K562 (cell line): ENCODE data around the gene BMI1. TPM values are rescaled to one million over a fixed set of nuclear protein-coding genes. Genes with fewer than 3 reads are reported as not detected.

Source experiments
- CBX1 ChIP-seq: sonication (generic); IDR thresholded peaks from 2 replicates; pipeline ENCODE4 v1.6.1; 2016; ENCODE audit warnings: antibody characterized with exemption, low read depth, mild to moderate bottlenecking
- DDX20 ChIP-seq: fragments of 450-650 bp; IDR thresholded peaks from 2 replicates; pipeline ENCODE4 v1.6.1; 2016; ENCODE audit warnings: missing genetic modification characterization, low read depth, mild to moderate bottlenecking, missing compliant biosample characterization, moderate library complexity
- ELF4 ChIP-seq: fragments of 450-650 bp; formaldehyde crosslinking; IDR thresholded peaks from 2 replicates; pipeline ENCODE4 v1.4.0; 2022; ENCODE audit warnings: missing genetic modification characterization
- ESRRB ChIP-seq: fragments of 250-450 bp; sonication (Bioruptor Pico); IDR thresholded peaks from 2 replicates; pipeline ENCODE4 v1.5.0; 2020; ENCODE audit warnings: mild to moderate bottlenecking, moderate library complexity, borderline replicate concordance
- FOXA3 ChIP-seq, 2 experiments: fragments of 450-650 bp in 1 of 2; sonication (generic) in 1 of 2; formaldehyde crosslinking; IDR thresholded peaks in 1 of 2; conservative IDR thresholded peaks in 1 of 2; 2 replicates each; pipeline versions ENCODE4 v1.4.0 to v1.8.0; 2020 to 2022; ENCODE audit warnings: mild to moderate bottlenecking in 2 of 2, missing genetic modification reagents in 1 of 2
- FOXP1 ChIP-seq: sonication (generic); formaldehyde crosslinking; IDR thresholded peaks from 2 replicates; pipeline ENCODE4 v1.8.0; 2022; ENCODE audit warnings: mild to moderate bottlenecking, missing genetic modification reagents
- MAFG ChIP-seq: fragments of 450-650 bp; conservative IDR thresholded peaks from 2 replicates; pipeline ENCODE4 v1.6.1; 2016; ENCODE audit warnings: missing genetic modification characterization, missing compliant biosample characterization
- PHTF2 ChIP-seq: fragments of 250-450 bp; sonication (Bioruptor Pico); IDR thresholded peaks from 2 replicates; pipeline ENCODE4 v1.5.0; 2021; ENCODE audit warnings: mild to moderate bottlenecking
- POLR2A ChIP-seq: fragments of 450-650 bp; conservative IDR thresholded peaks from 2 replicates; pipeline ENCODE4 v1.6.1; 2016
- POLR2H ChIP-seq: IDR thresholded peaks from 2 replicates; pipeline ENCODE4 v1.6.1; 2016; ENCODE audit warnings: missing genetic modification characterization, low read depth, mild to moderate bottlenecking, control low read depth, missing compliant biosample characterization, moderate library complexity
- RHOXF2B ChIP-seq: fragments of 250-450 bp; sonication (Bioruptor Pico); conservative IDR thresholded peaks from 2 replicates; pipeline ENCODE4 v1.5.1; 2021
- STAG1 ChIP-seq: sonication (generic); formaldehyde crosslinking; IDR thresholded peaks from 2 replicates; pipeline ENCODE4 v1.5.0; 2020; ENCODE audit warnings: missing genetic modification reagents, borderline replicate concordance
- ZFPM2 ChIP-seq: fragments of 250-450 bp; sonication (Bioruptor Pico); IDR thresholded peaks from 2 replicates; pipeline ENCODE4 v1.5.1; 2022; ENCODE audit warnings: mild to moderate bottlenecking
- polyA plus RNA-seq, 8 experiments: library from polyadenylated mRNA; depleted of rRNA in 4 of 8; stranded (reverse) in 5 of 8; unstranded in 3 of 8; fragments of >200 nt; fragmentation: Nextera tagmentation in 2 of 8; fragmentation: Illumina TruSeq in 1 of 8; extraction: Ambion mirVana in 2 of 8; extraction: Trizol in 1 of 8; gene quantifications; 2 replicates each; pipeline versions ENCODE4 v1.2.1 to v1.2.3, GENCODE V29; 2011 to 2014; ENCODE audit warnings: inconsistent platforms in 1 of 8, missing spikeins in 1 of 8
- total RNA-seq, 7 experiments: library from RNA; depleted of rRNA in 6 of 7; stranded (reverse); fragments of >200 nt in 6 of 7; fragmentation: Illumina TruSeq in 2 of 7; extraction: Trizol in 2 of 7; gene quantifications; 2 replicates each; pipeline versions ENCODE4 v1.2.1 to v1.2.3, GENCODE V29; 2011 to 2021; ENCODE audit warnings: low replicate concordance in 1 of 7
- TF ChIP-seq, protein P1 (sequence below): sonication (generic); formaldehyde crosslinking; IDR thresholded peaks from 2 replicates; pipeline ENCODE4 v1.8.0; 2022; ENCODE audit warnings: mild to moderate bottlenecking, missing genetic modification reagents
- TF ChIP-seq, protein P2 (sequence below): IDR thresholded peaks from 2 replicates; pipeline ENCODE4 v1.6.1; 2011; ENCODE audit warnings: borderline replicate concordance, low read depth, mild to moderate bottlenecking, moderate library complexity, low read length; ENCODE audit not compliant: insufficient read depth, poor library complexity, severe bottlenecking
- TF ChIP-seq, protein P3 (sequence below): fragments of 450-650 bp; formaldehyde crosslinking; IDR thresholded peaks from 2 replicates; pipeline ENCODE4 v1.4.0; 2020; ENCODE audit warnings: mild to moderate bottlenecking, moderate library complexity
- TF ChIP-seq, protein P4 (sequence below): fragments of 450-650 bp; IDR thresholded peaks from 2 replicates; pipeline ENCODE4 v1.6.1; 2018; ENCODE audit not compliant: partially characterized antibody
- TF ChIP-seq, protein P5 (sequence below): fragments of 250-450 bp; sonication (Bioruptor Pico); IDR thresholded peaks from 2 replicates; pipeline ENCODE4 v1.4.0; 2020; ENCODE audit warnings: mild to moderate bottlenecking

The BMI1 gene
- total and polyA plus RNA-seq, 9 of the 15 experiments (the other 6 are each of a cell fraction or from before 2014, with no cell fraction given), result 21.4 to 103 (median 70.8) TPM

DNA sequence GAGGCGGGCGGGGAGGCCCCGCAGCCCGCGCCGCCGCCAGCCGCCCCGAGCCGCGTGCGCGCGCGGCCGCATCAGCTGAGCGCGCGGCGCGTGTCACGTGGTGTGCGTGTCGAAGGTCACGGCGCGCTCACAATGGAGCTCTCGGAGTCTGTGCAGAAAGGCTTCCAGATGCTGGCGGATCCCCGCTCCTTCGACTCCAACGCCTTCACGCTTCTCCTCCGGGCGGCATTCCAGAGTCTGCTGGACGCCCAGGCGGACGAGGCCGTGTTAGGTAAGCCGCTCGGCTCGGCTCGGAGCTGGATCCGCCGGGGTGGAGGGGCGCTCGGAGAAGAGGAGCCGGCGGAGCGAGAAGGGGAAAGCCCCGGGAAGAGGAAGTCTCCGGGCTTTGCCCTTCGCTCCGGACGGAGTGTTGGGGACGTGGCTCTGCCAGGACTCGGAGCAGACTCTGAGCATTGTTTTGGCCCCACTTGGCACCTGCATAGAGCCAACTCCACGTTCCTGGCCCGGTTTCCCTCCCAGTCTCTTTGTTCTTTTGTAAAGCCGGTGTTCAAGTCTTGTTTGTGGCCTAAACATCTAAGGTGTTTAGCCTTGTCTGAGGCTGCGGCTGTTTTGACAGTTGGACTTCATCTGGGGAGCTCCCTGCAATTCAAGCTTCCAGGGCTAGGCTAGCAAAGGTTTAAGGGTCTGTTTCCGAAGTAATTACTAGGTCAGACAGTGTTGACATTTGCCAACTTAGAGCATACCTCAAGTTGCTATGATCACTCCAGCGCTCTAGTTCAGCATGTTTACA lies 4.4 kb upstream of the BMI1 start, which contains the start of gene COMMD3 (continued):
- TF ChIP-seq FOXP1 (CRISPR knock-in tag) (no peak), DDX20 (no peak), STAG1 (CRISPR knock-in tag) (no peak), ESRRB (no peak), PHTF2 (CRISPR knock-in tag) (no peak), MAFG (no peak), POLR2H (peak; percentile 78), ELF4 (CRISPR knock-in tag) (no peak), FOXA3 (CRISPR knock-in tag; conservative IDR thresholded peaks at IDR 0.05 in 1 of 2, IDR thresholded peaks at IDR 0.05 in 1 of 2) (peak; percentile 88 to 93), CBX1 (0 out of 2 replicates have a peak, but pooled peaks have one; percentile 16), RHOXF2B (CRISPR knock-in tag) (no peak), ZFPM2 (no peak), POLR2A (peak; percentile 89)
- TF ChIP-seq, protein P1, sequence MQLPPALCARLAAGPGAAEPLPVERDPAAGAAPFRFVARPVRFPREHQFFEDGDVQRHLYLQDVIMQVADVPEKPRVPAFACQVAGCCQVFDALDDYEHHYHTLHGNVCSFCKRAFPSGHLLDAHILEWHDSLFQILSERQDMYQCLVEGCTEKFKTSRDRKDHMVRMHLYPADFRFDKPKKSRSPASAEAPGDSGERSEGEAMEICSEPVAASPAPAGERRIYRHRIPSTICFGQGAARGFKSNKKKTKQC (CRISPR knock-in tag), result no peak; the same call in 1 of the 2 replicates
- TF ChIP-seq, protein P2, sequence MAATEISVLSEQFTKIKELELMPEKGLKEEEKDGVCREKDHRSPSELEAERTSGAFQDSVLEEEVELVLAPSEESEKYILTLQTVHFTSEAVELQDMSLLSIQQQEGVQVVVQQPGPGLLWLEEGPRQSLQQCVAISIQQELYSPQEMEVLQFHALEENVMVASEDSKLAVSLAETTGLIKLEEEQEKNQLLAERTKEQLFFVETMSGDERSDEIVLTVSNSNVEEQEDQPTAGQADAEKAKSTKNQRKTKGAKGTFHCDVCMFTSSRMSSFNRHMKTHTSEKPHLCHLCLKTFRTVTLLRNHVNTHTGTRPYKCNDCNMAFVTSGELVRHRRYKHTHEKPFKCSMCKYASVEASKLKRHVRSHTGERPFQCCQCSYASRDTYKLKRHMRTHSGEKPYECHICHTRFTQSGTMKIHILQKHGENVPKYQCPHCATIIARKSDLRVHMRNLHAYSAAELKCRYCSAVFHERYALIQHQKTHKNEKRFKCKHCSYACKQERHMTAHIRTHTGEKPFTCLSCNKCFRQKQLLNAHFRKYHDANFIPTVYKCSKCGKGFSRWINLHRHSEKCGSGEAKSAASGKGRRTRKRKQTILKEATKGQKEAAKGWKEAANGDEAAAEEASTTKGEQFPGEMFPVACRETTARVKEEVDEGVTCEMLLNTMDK, result no peak
- TF ChIP-seq, protein P3, sequence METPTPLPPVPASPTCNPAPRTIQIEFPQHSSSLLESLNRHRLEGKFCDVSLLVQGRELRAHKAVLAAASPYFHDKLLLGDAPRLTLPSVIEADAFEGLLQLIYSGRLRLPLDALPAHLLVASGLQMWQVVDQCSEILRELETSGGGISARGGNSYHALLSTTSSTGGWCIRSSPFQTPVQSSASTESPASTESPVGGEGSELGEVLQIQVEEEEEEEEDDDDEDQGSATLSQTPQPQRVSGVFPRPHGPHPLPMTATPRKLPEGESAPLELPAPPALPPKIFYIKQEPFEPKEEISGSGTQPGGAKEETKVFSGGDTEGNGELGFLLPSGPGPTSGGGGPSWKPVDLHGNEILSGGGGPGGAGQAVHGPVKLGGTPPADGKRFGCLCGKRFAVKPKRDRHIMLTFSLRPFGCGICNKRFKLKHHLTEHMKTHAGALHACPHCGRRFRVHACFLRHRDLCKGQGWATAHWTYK, result peak; percentile 52; the same call in 1 of the 2 replicates
- TF ChIP-seq, protein P4, sequence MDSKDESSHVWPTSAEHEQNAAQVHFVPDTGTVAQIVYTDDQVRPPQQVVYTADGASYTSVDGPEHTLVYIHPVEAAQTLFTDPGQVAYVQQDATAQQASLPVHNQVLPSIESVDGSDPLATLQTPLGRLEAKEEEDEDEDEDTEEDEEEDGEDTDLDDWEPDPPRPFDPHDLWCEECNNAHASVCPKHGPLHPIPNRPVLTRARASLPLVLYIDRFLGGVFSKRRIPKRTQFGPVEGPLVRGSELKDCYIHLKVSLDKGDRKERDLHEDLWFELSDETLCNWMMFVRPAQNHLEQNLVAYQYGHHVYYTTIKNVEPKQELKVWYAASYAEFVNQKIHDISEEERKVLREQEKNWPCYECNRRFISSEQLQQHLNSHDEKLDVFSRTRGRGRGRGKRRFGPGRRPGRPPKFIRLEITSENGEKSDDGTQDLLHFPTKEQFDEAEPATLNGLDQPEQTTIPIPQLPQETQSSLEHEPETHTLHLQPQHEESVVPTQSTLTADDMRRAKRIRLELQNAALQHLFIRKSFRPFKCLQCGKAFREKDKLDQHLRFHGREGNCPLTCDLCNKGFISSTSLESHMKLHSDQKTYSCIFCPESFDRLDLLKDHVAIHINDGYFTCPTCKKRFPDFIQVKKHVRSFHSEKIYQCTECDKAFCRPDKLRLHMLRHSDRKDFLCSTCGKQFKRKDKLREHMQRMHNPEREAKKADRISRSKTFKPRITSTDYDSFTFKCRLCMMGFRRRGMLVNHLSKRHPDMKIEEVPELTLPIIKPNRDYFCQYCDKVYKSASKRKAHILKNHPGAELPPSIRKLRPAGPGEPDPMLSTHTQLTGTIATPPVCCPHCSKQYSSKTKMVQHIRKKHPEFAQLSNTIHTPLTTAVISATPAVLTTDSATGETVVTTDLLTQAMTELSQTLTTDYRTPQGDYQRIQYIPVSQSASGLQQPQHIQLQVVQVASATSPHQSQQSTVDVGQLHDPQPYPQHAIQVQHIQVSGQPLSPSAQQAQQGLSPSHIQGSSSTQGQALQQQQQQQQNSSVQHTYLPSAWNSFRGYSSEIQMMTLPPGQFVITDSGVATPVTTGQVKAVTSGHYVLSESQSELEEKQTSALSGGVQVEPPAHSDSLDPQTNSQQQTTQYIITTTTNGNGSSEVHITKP, result peak; percentile 40
- TF ChIP-seq, protein P5, sequence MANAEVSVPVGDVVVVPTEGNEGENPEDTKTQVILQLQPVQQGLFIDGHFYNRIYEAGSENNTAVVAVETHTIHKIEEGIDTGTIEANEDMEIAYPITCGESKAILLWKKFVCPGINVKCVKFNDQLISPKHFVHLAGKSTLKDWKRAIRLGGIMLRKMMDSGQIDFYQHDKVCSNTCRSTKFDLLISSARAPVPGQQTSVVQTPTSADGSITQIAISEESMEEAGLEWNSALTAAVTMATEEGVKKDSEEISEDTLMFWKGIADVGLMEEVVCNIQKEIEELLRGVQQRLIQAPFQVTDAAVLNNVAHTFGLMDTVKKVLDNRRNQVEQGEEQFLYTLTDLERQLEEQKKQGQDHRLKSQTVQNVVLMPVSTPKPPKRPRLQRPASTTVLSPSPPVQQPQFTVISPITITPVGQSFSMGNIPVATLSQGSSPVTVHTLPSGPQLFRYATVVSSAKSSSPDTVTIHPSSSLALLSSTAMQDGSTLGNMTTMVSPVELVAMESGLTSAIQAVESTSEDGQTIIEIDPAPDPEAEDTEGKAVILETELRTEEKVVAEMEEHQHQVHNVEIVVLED (CRISPR knock-in tag), result peak; percentile 63; the same call in 1 of the 2 replicates
